GM12873 (cell line): ENCODE measurements around the gene HCCS.

Experiments used
- CTCF ChIP-seq: IDR thresholded peaks from 2 replicates; pipeline ENCODE4 v1.5.1; 2012; ENCODE audit warnings: low read depth, mild to moderate bottlenecking, moderate library complexity, low read length, control low read depth; ENCODE audit not compliant: insufficient read depth; ENCODE audit errors: missing control alignments

The HCCS gene

DNA sequence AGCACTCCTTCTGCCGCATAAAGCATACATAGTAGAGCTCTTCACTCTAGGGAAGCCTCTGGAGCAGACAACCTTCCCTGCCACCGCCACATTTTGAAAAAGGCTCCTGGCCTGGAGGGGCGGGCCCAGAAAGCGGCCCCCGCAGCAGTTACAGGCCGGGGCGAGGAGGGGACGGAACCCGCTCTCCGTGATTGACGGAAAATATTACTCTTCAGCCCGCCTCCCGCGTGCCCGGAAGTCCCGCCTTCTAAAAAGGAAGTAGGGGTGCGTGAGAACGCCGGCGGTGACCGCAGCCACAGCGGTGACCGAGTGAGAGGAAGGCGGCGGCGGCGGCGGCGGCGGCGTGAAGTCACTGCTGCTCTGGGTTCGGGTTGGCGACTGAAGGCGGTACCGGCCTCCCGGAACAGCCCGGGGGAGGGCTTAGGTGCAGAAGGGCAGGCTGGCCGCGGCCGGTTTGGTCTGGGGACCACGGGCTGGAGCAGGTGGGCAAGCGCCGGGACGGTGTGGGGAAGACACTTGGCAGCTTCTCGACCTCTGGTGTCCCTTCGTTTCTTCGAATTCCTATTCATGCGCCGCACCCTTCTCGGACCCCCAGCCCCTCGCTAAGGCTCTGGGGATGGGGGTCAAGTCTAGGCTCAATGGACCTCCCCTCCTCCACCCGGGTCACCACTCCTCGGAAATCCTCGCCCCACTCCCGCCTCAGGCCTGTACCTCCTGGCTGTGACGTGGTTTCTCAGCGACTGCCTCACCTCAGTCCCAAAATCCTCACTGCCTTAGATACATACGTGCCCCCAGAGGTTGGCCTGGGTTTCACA is at the start of gene HCCS:
TSS of gene HCCS (plus strand) at position 296 of the 815 bp plus-strand sequence. CDS start 729 bp downstream, outside the sequence.
- TF ChIP-seq CTCF, result peak; percentile 26

DNA sequence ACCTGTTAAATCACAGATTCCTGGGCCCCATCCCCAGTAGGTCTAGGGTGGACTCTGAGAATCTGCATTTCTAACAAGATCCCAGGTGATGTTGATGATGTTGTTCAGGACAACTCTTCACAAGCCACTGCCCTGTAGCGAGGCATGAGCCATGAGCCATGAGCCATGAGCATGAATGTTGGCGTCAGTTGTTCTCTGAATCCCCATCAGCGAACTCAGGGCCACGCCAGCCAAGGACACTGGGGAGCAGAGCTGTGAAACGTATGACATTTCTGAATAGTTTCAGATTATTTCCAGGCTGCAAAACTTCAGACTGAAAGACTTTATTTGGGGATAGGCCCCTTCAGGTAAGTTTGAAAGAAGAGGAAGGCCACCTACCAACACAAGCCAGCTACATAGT is 46.9 kb upstream of the HCCS start:
- no peak for TF ChIP-seq CTCF

- TF ChIP-seq CTCF, result no peak
These were observed 46.1 kb upstream of the HCCS start for GRCh38 chrX:11064851-11065600.

- no peak for TF ChIP-seq CTCF
These were observed 44.3 kb upstream of the HCCS start for GRCh38 chrX:11066812-11067211.

GRCh38 chrX:11073381-11073780 is 37.8 kb upstream of the HCCS start:
- TF ChIP-seq CTCF, result no peak

- no peak for TF ChIP-seq CTCF
These were observed 30.3 kb upstream of the HCCS start for GRCh38 chrX:11080741-11081305.

GRCh38 chrX:11081511-11081910 is 29.6 kb upstream of the HCCS start:
- no peak for TF ChIP-seq CTCF
